PC-3 (cell line): Measurements from ENCODE around the gene CTAG2.
"Not testable (repeated sequence)": the region's sequence is repeated elsewhere in the genome, so short reads cannot be mapped to it uniquely, and the experiment has no call there.

Experiments
- EZH2 ChIP-seq: fragments of 300-600 bp; sonication (generic); IDR thresholded peaks from one replicate; pipeline ENCODE4 v1.6.1; 2017; ENCODE audit warnings: antibody characterized with exemption, mild to moderate bottlenecking, low read length; ENCODE audit not compliant: unreplicated experiment
- TF ChIP-seq, protein P1 (sequence below): fragments of 300-600 bp; sonication (generic); conservative IDR thresholded peaks from 2 replicates; pipeline ENCODE4 v1.5.1; 2017; ENCODE audit warnings: antibody characterized with exemption, low read depth, mild to moderate bottlenecking, low read length

DNA sequence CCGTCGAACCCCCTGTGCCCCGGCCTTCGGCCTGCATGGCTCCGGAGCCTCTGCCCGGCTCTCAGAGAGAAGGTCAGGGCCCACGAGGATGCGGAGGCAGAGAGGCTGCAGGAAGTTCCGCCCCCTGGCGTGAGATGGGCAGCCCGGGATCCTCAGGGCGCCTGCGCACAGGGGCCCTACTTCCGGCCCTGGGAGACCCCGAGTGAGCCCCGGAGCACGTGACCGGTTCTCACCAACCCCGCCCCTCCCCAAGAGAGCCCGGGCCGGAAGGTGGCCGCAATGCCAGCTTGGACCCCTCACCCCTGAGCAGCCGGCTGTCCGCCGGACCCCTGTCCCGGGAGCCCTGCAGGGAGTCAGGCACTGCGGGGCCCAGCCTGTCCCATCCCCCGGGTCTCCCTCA lies 34.2 kb downstream of the CTAG2 start, which contains the start of gene CTAG1B:
- TF ChIP-seq, protein P1, sequence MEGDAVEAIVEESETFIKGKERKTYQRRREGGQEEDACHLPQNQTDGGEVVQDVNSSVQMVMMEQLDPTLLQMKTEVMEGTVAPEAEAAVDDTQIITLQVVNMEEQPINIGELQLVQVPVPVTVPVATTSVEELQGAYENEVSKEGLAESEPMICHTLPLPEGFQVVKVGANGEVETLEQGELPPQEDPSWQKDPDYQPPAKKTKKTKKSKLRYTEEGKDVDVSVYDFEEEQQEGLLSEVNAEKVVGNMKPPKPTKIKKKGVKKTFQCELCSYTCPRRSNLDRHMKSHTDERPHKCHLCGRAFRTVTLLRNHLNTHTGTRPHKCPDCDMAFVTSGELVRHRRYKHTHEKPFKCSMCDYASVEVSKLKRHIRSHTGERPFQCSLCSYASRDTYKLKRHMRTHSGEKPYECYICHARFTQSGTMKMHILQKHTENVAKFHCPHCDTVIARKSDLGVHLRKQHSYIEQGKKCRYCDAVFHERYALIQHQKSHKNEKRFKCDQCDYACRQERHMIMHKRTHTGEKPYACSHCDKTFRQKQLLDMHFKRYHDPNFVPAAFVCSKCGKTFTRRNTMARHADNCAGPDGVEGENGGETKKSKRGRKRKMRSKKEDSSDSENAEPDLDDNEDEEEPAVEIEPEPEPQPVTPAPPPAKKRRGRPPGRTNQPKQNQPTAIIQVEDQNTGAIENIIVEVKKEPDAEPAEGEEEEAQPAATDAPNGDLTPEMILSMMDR, result not testable (repeated sequence)
- TF ChIP-seq EZH2, result not testable (repeated sequence)
